Measurements from ENCODE around the gene RIN2.

DNA sequence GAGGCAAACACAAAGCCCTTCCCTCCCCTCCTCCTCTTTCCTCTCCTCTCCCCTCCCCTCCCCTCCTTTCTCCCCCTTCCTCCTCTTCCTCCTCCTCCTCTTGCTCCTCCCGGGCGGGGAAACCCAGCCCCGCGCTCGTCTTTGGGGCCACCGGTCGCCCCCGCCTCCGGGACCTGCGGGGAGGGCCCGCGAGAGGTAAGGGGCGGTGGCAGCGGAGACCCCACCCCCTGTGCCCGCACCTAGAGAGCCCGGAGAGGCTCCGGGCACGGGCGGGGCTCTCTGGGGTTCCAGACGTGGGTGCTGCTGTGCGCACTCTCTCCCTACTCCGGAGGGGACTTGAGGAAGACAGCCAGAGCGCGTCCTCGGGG lies at the start of gene RIN2:
- TF ChIP-seq CTCF (IDR thresholded peaks at IDR 0.05) = no peak
- TF ChIP-seq POLR2A (IDR thresholded peaks at IDR 0.05) = peak; percentile 38

Data from right lobe of liver (tissue), 4 donors.